A549 (cell line): ENCODE results near the gene FMC1. TPM values are rescaled to one million over a fixed set of nuclear protein-coding genes. Genes with fewer than 3 reads are reported as not detected.
"Not testable (repeated sequence)": the region's sequence is repeated elsewhere in the genome, so short reads cannot be mapped to it uniquely, and the experiment has no call there.

Source experiments
- ATAC-seq, 2 experiments: fragments of 200-7000 bp in 1 of 2; fragments of >200 bp in 1 of 2; cut with Nextera tagmentation in 1 of 2; cut with Tn5 transposase in 1 of 2; 3 replicates each; pipeline versions ENCODE4 v1.8.0 to v1.9.1; 2018 to 2020; ENCODE audit warnings: mild to moderate bottlenecking in 1 of 2, moderate library complexity in 1 of 2
- CTCF ChIA-PET: fragments of 300-600 bp; sonication (Branson Sonifier 250); formaldehyde crosslinking; extraction: SDS; loops from one replicate; lab custom pipeline; 2021; ENCODE audit warnings: antibody characterized with exemption, inconsistent platforms; lab: Yijun Ruan, JAX
- POLR2A ChIA-PET: fragments of 350-600 bp; formaldehyde crosslinking; extraction: SDS; loops from one replicate; lab custom pipeline; 2021; ENCODE audit warnings: antibody characterized with exemption, inconsistent platforms; lab: Yijun Ruan, JAX
- DNase-seq, 2 experiments: peaks; one replicate each; pipeline versions ENCODE4 v3.0.0 to v3.0.0-alpha.2; 2011 to 2016; ENCODE audit warnings: low read depth in 1 of 2, low spot score in 1 of 2
- FAIRE-seq: peaks from 2 replicates; lab custom pipeline; 2011; peaks lifted over from hg19 to GRCh38; lab: Jason Lieb, UNC
- H3K27ac ChIP-seq, 2 experiments: fragments of >200 bp; sonication (Bioruptor Twin); formaldehyde crosslinking; 3 replicates each; pipeline ENCODE4 v1.5.1; 2016 to 2017
- H3K4me1 ChIP-seq: fragments of >200 bp; sonication (Bioruptor Twin); formaldehyde crosslinking; 3 replicates; pipeline ENCODE4 v1.6.1; 2016
- H3K4me2 ChIP-seq: fragments of >200 bp; sonication (Bioruptor Twin); formaldehyde crosslinking; 3 replicates; pipeline ENCODE4 v1.6.1; 2016
- H3K4me3 ChIP-seq: fragments of >200 bp; sonication (Bioruptor Twin); formaldehyde crosslinking; 3 replicates; pipeline ENCODE4 v1.5.1; 2016
- H3K9me3 ChIP-seq: fragments of >200 bp; sonication (Bioruptor Twin); formaldehyde crosslinking; 3 replicates; pipeline ENCODE4 v1.6.1; 2016
- CEBPB ChIP-seq, 2 experiments: fragments of >200 bp in 1 of 2; sonication (Bioruptor Twin) in 1 of 2; formaldehyde crosslinking in 1 of 2; IDR thresholded peaks; 2 replicates each; pipeline ENCODE4 v1.6.1; 2012 to 2016
- CHD4 ChIP-seq: fragments of 200-600 bp; sonication (generic); IDR thresholded peaks from 2 replicates; pipeline ENCODE4 v1.6.1; 2016; ENCODE audit warnings: antibody characterized with exemption, mild to moderate bottlenecking, borderline replicate concordance
- EP300 ChIP-seq, 2 experiments: fragments of >200 bp; sonication (Bioruptor Twin); formaldehyde crosslinking; IDR thresholded peaks; 2 replicates in 1 of 2; 3 replicates in 1 of 2; pipeline ENCODE4 v1.6.1; 2016 to 2017
- ESRRA ChIP-seq: fragments of 150-350 bp; IDR thresholded peaks from 2 replicates; pipeline ENCODE4 v1.6.1; 2014; ENCODE audit warnings: mild to moderate bottlenecking, low read length, borderline replicate concordance
- HOXA7 ChIP-seq: fragments of 250-450 bp; sonication (Bioruptor Pico); IDR thresholded peaks from 2 replicates; pipeline ENCODE4 v1.5.0; 2020; ENCODE audit warnings: mild to moderate bottlenecking, moderate library complexity
- HOXB5 ChIP-seq: fragments of 250-450 bp; sonication (Bioruptor Pico); IDR thresholded peaks from 2 replicates; pipeline ENCODE4 v1.5.0; 2020; ENCODE audit warnings: mild to moderate bottlenecking, moderate library complexity
- JUN ChIP-seq, 2 experiments: fragments of >200 bp; sonication (Bioruptor Twin); formaldehyde crosslinking; IDR thresholded peaks; 2 replicates in 1 of 2; 3 replicates in 1 of 2; pipeline ENCODE4 v1.6.1; 2016 to 2017
- MAZ ChIP-seq: fragments of 150-350 bp; IDR thresholded peaks from 2 replicates; pipeline ENCODE4 v1.6.1; 2014; ENCODE audit warnings: antibody characterized with exemption, low read depth, low read length, borderline replicate concordance
- NR3C1 ChIP-seq: fragments of >200 bp; sonication (Bioruptor Twin); formaldehyde crosslinking; IDR thresholded peaks from 3 replicates; pipeline ENCODE4 v1.6.1; 2017
- RAD21 ChIP-seq, 2 experiments: fragments of >200 bp in 1 of 2; sonication (Bioruptor Twin) in 1 of 2; formaldehyde crosslinking in 1 of 2; IDR thresholded peaks in 1 of 2; conservative IDR thresholded peaks in 1 of 2; 2 replicates in 1 of 2; 3 replicates in 1 of 2; pipeline ENCODE4 v1.6.1; 2012 to 2018; ENCODE audit warnings: inconsistent platforms in 1 of 2
- RCOR1 ChIP-seq: fragments of 150-350 bp; IDR thresholded peaks from 2 replicates; pipeline ENCODE4 v1.6.1; 2014; ENCODE audit warnings: antibody characterized with exemption, low read length, low read depth
- RFX5 ChIP-seq: fragments of 450-650 bp; IDR thresholded peaks from 2 replicates; pipeline ENCODE4 v1.7.1; 2014; ENCODE audit warnings: antibody characterized with exemption, mild to moderate bottlenecking, moderate library complexity
- TP53 ChIP-seq: fragments of 250-450 bp; sonication (Bioruptor Pico); IDR thresholded peaks from 2 replicates; pipeline ENCODE4 v1.5.0; 2021; ENCODE audit warnings: mild to moderate bottlenecking, moderate library complexity
- WGBS: methylation state at CpG from one replicate; pipeline ENCODE4 v1.1.6; 2017; ENCODE audit errors: missing lambda C conversion rate; 5-methylcytosine and 5-hydroxymethylcytosine counted together
- polyA plus RNA-seq, 4 experiments: library from polyadenylated mRNA; depleted of rRNA in 3 of 4; stranded (reverse); fragments of >200 nt; fragmentation: RNase III in 1 of 4; extraction: RNeasy Plus Mini Kit Qiagen cat#74134 plus additional on column Dnase treatment in 1 of 4; gene quantifications; 2 replicates in 3 of 4; 3 replicates in 1 of 4; pipeline ENCODE4 v1.2.3, GENCODE V29; 2011 to 2017
- TF ChIP-seq, protein P1 (sequence below): fragments of 250-450 bp; sonication (Bioruptor Pico); IDR thresholded peaks from 2 replicates; pipeline ENCODE4 v1.5.0; 2021; ENCODE audit warnings: mild to moderate bottlenecking, moderate library complexity, borderline replicate concordance
- TF ChIP-seq, protein P2 (sequence below): IDR thresholded peaks from 2 replicates; pipeline ENCODE4 v1.6.1; 2012
- TF ChIP-seq, protein P3 (sequence below): fragments of >200 bp; sonication (Bioruptor Twin); formaldehyde crosslinking; IDR thresholded peaks from 3 replicates; pipeline ENCODE4 v1.5.1; 2016
- TF ChIP-seq, protein P4 (sequence below): fragments of 200-600 bp; sonication (generic); IDR thresholded peaks from 2 replicates; pipeline ENCODE4 v1.6.1; 2016; ENCODE audit warnings: antibody characterized with exemption, mild to moderate bottlenecking, moderate library complexity
- TF ChIP-seq, protein P5 (sequence below): fragments of 250-450 bp; sonication (Bioruptor Pico); IDR thresholded peaks from 2 replicates; pipeline ENCODE4 v1.5.0; 2020; ENCODE audit warnings: low read depth, mild to moderate bottlenecking, moderate library complexity

FMC1 gene
- polyA plus RNA-seq, 2 of the 4 experiments (the other 2 are of a cell fraction), result 20.5 to 21.1 TPM

DNA sequence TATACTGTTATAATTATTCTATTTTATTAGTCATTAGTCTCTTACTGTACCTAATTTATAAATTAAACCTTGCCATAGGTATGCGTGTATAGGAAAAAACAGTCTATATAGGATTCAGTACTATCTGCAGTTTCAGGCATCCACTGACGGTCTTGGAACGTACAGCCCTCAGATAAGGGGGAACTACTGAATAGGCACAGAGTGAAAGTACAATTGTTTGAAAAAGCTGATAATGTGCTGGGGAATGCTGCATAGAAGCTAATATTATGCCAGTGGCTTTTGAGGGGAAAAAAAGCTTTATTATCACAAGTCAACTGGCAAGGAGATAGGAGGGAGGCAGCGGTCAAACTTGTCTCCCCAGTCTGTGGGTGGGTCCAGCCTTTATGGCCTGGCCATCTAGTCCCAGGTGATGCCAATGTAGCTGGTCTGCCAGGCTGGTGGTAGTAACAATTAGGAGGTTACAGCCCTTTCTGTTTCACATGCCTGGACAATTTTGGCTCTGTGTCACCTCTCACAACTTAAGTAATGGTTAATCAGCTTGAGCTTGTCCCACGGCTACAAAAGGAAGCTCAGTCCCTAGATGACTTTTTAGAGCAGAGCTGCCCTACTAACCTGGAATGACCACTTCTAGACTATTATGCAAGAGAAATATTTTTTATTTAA, 8.3 kb upstream of the FMC1 start:
- H3K9me3 ChIP-seq, result no peaks in the 10 kb centered on the region
- POLR2A ChIA-PET, result no interaction called here
- H3K4me3 ChIP-seq, result no peak overlapping the region
- 81% methylated on average over 5 of the region's 5 CpGs for WGBS
- H3K4me2 ChIP-seq, result no peak overlapping the region
- peaks cover 7% of the 10 kb centered on the region; the same call in 1 of the 3 replicates for H3K4me1 ChIP-seq
- FAIRE-seq (no peak), DNase-seq (no peak)
- CTCF ChIA-PET, result interaction anchor here (0.6 to 1.2 kb wide), 4 partner anchors 22 to 127 kb away, joined by 3 to 4 read pairs (median 3); no protein-coding TSS in a partner anchor
- TF ChIP-seq, protein P1, sequence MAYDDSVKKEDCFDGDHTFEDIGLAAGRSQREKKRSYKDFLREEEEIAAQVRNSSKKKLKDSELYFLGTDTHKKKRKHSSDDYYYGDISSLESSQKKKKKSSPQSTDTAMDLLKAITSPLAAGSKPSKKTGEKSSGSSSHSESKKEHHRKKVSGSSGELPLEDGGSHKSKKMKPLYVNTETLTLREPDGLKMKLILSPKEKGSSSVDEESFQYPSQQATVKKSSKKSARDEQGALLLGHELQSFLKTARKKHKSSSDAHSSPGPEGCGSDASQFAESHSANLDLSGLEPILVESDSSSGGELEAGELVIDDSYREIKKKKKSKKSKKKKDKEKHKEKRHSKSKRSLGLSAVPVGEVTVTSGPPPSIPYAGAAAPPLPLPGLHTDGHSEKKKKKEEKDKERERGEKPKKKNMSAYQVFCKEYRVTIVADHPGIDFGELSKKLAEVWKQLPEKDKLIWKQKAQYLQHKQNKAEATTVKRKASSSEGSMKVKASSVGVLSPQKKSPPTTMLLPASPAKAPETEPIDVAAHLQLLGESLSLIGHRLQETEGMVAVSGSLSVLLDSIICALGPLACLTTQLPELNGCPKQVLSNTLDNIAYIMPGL, result no peak
- TF ChIP-seq TP53 (CRISPR knock-in tag), result no peak
- TF ChIP-seq CHD4, result no peak
- no peak for TF ChIP-seq HOXA7 (CRISPR knock-in tag)
- no peak for TF ChIP-seq HOXB5 (CRISPR knock-in tag)
- no peak for TF ChIP-seq RFX5
- TF ChIP-seq JUN (IDR thresholded peaks at IDR 0.05), result no peak
- no peak for TF ChIP-seq ESRRA
- TF ChIP-seq, protein P2, sequence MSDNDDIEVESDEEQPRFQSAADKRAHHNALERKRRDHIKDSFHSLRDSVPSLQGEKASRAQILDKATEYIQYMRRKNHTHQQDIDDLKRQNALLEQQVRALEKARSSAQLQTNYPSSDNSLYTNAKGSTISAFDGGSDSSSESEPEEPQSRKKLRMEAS, result no peak
- TF ChIP-seq, protein P3, sequence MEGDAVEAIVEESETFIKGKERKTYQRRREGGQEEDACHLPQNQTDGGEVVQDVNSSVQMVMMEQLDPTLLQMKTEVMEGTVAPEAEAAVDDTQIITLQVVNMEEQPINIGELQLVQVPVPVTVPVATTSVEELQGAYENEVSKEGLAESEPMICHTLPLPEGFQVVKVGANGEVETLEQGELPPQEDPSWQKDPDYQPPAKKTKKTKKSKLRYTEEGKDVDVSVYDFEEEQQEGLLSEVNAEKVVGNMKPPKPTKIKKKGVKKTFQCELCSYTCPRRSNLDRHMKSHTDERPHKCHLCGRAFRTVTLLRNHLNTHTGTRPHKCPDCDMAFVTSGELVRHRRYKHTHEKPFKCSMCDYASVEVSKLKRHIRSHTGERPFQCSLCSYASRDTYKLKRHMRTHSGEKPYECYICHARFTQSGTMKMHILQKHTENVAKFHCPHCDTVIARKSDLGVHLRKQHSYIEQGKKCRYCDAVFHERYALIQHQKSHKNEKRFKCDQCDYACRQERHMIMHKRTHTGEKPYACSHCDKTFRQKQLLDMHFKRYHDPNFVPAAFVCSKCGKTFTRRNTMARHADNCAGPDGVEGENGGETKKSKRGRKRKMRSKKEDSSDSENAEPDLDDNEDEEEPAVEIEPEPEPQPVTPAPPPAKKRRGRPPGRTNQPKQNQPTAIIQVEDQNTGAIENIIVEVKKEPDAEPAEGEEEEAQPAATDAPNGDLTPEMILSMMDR, result no peak
- TF ChIP-seq, protein P4, sequence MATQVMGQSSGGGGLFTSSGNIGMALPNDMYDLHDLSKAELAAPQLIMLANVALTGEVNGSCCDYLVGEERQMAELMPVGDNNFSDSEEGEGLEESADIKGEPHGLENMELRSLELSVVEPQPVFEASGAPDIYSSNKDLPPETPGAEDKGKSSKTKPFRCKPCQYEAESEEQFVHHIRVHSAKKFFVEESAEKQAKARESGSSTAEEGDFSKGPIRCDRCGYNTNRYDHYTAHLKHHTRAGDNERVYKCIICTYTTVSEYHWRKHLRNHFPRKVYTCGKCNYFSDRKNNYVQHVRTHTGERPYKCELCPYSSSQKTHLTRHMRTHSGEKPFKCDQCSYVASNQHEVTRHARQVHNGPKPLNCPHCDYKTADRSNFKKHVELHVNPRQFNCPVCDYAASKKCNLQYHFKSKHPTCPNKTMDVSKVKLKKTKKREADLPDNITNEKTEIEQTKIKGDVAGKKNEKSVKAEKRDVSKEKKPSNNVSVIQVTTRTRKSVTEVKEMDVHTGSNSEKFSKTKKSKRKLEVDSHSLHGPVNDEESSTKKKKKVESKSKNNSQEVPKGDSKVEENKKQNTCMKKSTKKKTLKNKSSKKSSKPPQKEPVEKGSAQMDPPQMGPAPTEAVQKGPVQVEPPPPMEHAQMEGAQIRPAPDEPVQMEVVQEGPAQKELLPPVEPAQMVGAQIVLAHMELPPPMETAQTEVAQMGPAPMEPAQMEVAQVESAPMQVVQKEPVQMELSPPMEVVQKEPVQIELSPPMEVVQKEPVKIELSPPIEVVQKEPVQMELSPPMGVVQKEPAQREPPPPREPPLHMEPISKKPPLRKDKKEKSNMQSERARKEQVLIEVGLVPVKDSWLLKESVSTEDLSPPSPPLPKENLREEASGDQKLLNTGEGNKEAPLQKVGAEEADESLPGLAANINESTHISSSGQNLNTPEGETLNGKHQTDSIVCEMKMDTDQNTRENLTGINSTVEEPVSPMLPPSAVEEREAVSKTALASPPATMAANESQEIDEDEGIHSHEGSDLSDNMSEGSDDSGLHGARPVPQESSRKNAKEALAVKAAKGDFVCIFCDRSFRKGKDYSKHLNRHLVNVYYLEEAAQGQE, result no peak
- TF ChIP-seq MAZ, result no peak
- TF ChIP-seq NR3C1, result no peak
- TF ChIP-seq CEBPB (IDR thresholded peaks at IDR 0.05), result no peak
- no peak for TF ChIP-seq RAD21 (conservative IDR thresholded peaks at IDR 0.05 in 1 of 2, IDR thresholded peaks at IDR 0.05 in 1 of 2)
- TF ChIP-seq, protein P5, sequence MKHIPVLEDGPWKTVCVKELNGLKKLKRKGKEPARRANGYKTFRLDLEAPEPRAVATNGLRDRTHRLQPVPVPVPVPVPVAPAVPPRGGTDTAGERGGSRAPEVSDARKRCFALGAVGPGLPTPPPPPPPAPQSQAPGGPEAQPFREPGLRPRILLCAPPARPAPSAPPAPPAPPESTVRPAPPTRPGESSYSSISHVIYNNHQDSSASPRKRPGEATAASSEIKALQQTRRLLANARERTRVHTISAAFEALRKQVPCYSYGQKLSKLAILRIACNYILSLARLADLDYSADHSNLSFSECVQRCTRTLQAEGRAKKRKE (CRISPR knock-in tag), result no peak
- TF ChIP-seq RCOR1, result no peak
- TF ChIP-seq EP300 (IDR thresholded peaks at IDR 0.05), result no peak
- TF ChIP-seq, all 56 proteins: peak for 0
- H3K27ac ChIP-seq, result no peak overlapping the region
- ATAC-seq, result peak in 1 of 2 experiments; percentile 19; a peak in 2 of 6 replicates

DNA sequence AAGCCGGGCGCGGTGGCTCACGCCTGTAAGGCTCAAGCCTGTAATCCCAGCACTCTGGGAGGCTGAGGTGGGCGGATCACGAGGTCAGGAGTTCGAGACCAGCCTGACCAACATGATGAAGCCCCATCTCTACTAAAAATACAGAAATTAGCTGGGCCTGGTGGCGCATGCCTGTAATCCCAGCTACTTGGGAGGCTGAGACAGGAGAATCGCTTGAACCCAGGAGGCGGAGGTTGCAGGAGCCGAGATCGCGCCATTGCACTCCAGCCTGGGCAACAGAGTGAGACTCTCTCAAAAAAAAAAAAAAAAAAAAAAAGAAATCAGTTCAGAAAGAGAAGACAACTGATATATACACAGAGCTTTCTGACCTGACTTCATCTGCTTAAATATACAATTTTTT, 7.7 kb upstream of the FMC1 start:
- DNase-seq, H3K4me3 ChIP-seq, H3K9me3 ChIP-seq, H3K4me1 ChIP-seq, H3K4me2 ChIP-seq, ATAC-seq, H3K27ac ChIP-seq, POLR2A ChIA-PET, FAIRE-seq: not testable (repeated sequence)
- CTCF ChIA-PET, result interaction anchor here (0.6 to 1.2 kb wide), 3 partner anchors 21 to 128 kb away, joined by 3 to 4 read pairs (median 3); no protein-coding TSS in a partner anchor
- WGBS, result 81% methylated on average over 13 of the region's 13 CpGs
